Measurements from ENCODE around the gene CREB3L2.

Gene CREB3L2

GRCh38 chr7:138025215-138026186 lies 23.6 kb upstream of the CREB3L2 start:
- TF ChIP-seq, protein P1, sequence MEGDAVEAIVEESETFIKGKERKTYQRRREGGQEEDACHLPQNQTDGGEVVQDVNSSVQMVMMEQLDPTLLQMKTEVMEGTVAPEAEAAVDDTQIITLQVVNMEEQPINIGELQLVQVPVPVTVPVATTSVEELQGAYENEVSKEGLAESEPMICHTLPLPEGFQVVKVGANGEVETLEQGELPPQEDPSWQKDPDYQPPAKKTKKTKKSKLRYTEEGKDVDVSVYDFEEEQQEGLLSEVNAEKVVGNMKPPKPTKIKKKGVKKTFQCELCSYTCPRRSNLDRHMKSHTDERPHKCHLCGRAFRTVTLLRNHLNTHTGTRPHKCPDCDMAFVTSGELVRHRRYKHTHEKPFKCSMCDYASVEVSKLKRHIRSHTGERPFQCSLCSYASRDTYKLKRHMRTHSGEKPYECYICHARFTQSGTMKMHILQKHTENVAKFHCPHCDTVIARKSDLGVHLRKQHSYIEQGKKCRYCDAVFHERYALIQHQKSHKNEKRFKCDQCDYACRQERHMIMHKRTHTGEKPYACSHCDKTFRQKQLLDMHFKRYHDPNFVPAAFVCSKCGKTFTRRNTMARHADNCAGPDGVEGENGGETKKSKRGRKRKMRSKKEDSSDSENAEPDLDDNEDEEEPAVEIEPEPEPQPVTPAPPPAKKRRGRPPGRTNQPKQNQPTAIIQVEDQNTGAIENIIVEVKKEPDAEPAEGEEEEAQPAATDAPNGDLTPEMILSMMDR (IDR thresholded peaks at IDR 0.05; ENCODE audit: control extremely low read depth, extremely low read depth, low read depth, missing control alignments) = no peak
- DNase-seq (ENCODE audit: extremely low spot score) = no peak
- CTCF ChIA-PET = interaction anchor here (1.3 to 13.4 kb wide), 3 partner anchors 10 to 171 kb away, joined by 3 to 219 read pairs (median 5); partner anchors contain the start of gene CREB3L2
- POLR2A ChIA-PET = no interaction called here

- TF ChIP-seq, protein P1 (IDR thresholded peaks at IDR 0.05; ENCODE audit: control extremely low read depth, extremely low read depth, low read depth, missing control alignments) = no peak
- no peak for DNase-seq (ENCODE audit: extremely low spot score)
- CTCF ChIA-PET = interaction anchor here (0.9 to 13.4 kb wide), 7 partner anchors 9 to 714 kb away, joined by 3 to 219 read pairs (median 3); partner anchors contain the start of gene CREB3L2
- POLR2A ChIA-PET = no interaction called here
Measured at GRCh38 chr7:138024765-138025164, 22.9 kb upstream of the CREB3L2 start.

DNA sequence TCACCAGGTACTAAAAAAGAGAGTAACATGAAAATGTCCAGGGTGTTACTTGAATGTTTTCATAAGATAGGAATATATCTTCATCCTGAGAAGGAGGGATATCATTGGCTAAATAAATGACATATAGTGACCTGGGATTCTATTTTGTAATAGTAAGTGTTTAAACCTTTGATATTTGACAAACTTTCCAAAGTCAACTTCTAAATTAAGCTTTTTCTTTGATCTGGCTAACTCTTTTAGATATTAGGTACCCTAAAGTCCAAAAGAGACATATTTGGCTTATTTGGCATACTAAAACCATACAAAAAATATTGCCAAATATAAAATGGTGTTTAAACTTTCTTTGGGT lies 22.4 kb upstream of the CREB3L2 start:
- CTCF ChIA-PET = interaction anchor here (0.9 to 13.4 kb wide), 8 partner anchors 9 to 715 kb away, joined by 3 to 219 read pairs (median 4); partner anchors contain the start of gene CREB3L2
- TF ChIP-seq, protein P1 (IDR thresholded peaks at IDR 0.05; ENCODE audit: control extremely low read depth, extremely low read depth, low read depth, missing control alignments) = no peak
- no peak for DNase-seq (ENCODE audit: extremely low spot score)
- POLR2A ChIA-PET = no interaction called here

DNA sequence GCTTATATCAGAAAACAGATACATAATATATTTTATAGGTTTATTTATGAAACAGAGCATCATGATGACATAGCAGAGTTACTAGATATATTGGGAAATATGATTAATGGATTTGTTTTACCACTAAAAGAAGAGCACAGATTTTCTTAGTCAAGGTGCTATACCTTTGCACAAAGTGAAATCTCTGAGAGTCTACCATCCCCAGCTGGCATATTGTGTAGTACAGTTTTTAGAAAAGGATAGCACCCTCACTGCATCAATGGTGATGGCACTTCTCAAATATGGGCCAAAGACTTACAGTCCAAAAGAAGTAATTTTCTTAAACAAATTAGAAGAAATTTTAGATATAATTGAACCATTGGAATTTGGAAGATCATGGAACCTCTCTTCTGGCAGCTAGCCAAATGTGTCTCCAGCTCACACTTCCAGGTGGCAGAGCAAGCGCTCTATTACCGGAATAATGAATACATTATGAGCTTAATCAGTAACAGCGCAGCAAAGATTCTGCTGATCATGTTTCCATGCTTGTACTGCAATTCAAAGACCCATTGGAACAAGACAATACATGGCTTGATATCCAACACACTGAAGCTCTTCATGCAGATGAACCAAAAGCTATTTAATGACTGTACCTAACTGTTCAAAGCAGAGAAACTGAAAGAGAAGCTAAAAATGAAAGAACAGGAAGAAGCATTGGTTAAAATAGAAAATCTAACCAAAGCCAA lies 21.9 kb upstream of the CREB3L2 start:
- POLR2A ChIA-PET = no interaction called here
- CTCF ChIA-PET = interaction anchor here (0.9 to 13.4 kb wide), 8 partner anchors 8 to 715 kb away, joined by 3 to 219 read pairs (median 4); partner anchors contain the start of gene CREB3L2
- TF ChIP-seq, protein P1 (IDR thresholded peaks at IDR 0.05; ENCODE audit: control extremely low read depth, extremely low read depth, low read depth, missing control alignments) = no peak
- peak; percentile 55 for DNase-seq (ENCODE audit: extremely low spot score)

DNA sequence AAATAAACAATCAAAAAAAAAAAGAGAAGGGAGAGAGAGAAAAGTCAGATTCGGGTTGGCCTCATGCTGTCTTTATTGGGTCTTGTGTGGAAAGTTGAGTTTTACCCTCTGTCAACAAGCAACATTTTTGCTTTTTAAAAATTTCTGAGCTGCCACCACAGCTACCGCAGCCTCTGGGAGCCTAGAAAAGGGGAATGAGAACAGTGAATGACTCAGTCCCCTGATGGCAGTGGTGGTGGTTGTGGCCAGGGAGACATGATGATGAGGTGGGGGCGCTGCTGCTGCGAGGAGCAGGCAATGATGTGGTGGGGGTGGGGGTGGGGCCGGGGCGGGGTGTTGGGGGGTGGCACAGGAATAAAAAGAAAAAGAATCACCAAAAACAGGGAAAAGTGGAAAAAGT lies 20.0 kb upstream of the CREB3L2 start:
- DNase-seq (ENCODE audit: extremely low spot score) = no peak
- ChIA-PET CTCF (interaction anchor here (0.9 to 13.4 kb wide), 3 partner anchors 18 to 366 kb away, joined by 3 to 219 read pairs (median 5); partner anchors contain the start of gene CREB3L2), POLR2A (no interaction called here)
- TF ChIP-seq, protein P1 (IDR thresholded peaks at IDR 0.05; ENCODE audit: control extremely low read depth, extremely low read depth, low read depth, missing control alignments) = no peak

DNA sequence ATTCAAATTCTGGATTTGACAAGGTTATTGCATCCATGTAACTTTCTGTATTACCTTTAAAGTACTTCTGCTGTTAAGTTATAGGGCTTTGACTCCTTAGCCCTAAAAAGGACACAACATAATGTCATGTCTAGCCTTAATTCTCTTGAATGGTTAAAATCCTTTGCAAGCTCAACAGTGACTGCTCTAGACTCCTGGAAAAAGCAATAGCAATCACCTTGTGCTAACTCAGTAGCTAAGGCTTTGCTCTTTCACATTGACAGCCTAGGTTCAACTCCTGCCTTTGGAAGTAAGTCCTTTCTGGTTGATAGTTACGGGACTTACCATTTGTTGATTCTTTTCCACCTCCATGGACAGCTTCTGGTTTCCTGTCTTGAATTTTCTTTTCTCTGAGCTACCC lies 16.1 kb upstream of the CREB3L2 start:
- TF ChIP-seq, protein P1 (IDR thresholded peaks at IDR 0.05; ENCODE audit: control extremely low read depth, extremely low read depth, low read depth, missing control alignments) = no peak
- ChIA-PET POLR2A (no interaction called here), CTCF (interaction anchor here (0.9 to 13.4 kb wide), 6 partner anchors 9 to 115 kb away, joined by 3 to 219 read pairs (median 4); partner anchors contain the start of gene CREB3L2)
- no peak for DNase-seq (ENCODE audit: extremely low spot score)
